ENCODE results near the gene INTS3. TPM values are rescaled to one million over a fixed set of nuclear protein-coding genes. Genes with fewer than 3 reads are reported as not detected.

The INTS3 gene
- total RNA-seq, 1 donor from 2014 or later: 56.7 TPM

DNA sequence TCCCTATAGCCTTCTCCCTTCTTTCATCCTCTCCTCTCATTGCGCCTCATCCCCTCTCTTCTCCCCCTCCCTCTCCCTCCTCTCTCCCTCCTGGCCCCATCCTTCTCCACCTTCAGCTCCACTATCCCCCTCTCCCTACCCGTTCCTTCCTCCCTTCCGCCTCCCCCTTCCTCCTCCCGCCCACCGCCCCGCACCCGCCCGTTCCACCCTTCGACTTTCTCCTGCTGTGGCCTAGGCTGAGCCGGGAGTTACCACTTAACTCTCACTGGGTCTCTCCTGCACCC is 47.8 kb upstream of the INTS3 start:
- no peak for DNase-seq
- Mint-ChIP-seq H3K27ac (ENCODE audit: unreplicated experiment) (no peak overlapping the region), H3K27me3 (ENCODE audit: unreplicated experiment) (peaks cover 29% of the 10 kb centered on the region)

DNA sequence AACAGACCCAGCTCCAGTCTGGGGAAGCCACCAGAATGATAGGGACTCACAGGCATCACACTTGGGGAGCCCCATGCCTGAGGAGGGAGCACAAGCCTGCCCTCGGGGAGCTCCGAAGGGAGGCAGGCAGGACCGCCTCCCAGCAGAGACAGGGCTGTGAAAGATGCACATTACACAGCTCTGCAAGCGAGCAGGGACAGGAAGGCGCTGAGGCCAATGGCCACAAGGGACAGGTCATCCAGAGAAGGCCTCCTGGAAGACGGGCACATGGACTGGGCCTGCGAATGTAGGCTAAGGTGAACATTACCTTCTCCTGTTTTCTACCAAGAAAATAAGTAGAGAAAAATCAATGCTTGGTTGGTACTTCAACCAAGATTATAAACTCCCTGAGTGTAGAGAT is 45.1 kb upstream of the INTS3 start:
- Mint-ChIP-seq H3K27ac (ENCODE audit: unreplicated experiment) (no peak overlapping the region), H3K4me1 (ENCODE audit: low read depth, unreplicated experiment) (peaks cover 7% of the 10 kb centered on the region), H3K4me3 (ENCODE audit: unreplicated experiment) (no peak overlapping the region), H3K36me3 (ENCODE audit: unreplicated experiment) (no peaks in the 10 kb centered on the region), H3K9me3 (ENCODE audit: unreplicated experiment) (peaks cover 5% of the 10 kb centered on the region), H3K27me3 (ENCODE audit: unreplicated experiment) (peaks cover 32% of the 10 kb centered on the region)
- TF ChIP-seq, protein P1, sequence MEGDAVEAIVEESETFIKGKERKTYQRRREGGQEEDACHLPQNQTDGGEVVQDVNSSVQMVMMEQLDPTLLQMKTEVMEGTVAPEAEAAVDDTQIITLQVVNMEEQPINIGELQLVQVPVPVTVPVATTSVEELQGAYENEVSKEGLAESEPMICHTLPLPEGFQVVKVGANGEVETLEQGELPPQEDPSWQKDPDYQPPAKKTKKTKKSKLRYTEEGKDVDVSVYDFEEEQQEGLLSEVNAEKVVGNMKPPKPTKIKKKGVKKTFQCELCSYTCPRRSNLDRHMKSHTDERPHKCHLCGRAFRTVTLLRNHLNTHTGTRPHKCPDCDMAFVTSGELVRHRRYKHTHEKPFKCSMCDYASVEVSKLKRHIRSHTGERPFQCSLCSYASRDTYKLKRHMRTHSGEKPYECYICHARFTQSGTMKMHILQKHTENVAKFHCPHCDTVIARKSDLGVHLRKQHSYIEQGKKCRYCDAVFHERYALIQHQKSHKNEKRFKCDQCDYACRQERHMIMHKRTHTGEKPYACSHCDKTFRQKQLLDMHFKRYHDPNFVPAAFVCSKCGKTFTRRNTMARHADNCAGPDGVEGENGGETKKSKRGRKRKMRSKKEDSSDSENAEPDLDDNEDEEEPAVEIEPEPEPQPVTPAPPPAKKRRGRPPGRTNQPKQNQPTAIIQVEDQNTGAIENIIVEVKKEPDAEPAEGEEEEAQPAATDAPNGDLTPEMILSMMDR (IDR thresholded peaks at IDR 0.05; ENCODE audit: partially characterized antibody, unreplicated experiment): no peak
- DNase-seq: no peak

More for the DNA sequence above, 47.8 kb upstream of the INTS3 start:
- Mint-ChIP-seq H3K9me3 (ENCODE audit: unreplicated experiment) (peaks cover 3% of the 10 kb centered on the region), H3K4me3 (ENCODE audit: unreplicated experiment) (no peak overlapping the region), H3K36me3 (ENCODE audit: unreplicated experiment) (no peaks in the 10 kb centered on the region), H3K4me1 (ENCODE audit: low read depth, unreplicated experiment) (peaks cover 9% of the 10 kb centered on the region)
- TF ChIP-seq, protein P1 (IDR thresholded peaks at IDR 0.05; ENCODE audit: partially characterized antibody, unreplicated experiment): no peak

DNA sequence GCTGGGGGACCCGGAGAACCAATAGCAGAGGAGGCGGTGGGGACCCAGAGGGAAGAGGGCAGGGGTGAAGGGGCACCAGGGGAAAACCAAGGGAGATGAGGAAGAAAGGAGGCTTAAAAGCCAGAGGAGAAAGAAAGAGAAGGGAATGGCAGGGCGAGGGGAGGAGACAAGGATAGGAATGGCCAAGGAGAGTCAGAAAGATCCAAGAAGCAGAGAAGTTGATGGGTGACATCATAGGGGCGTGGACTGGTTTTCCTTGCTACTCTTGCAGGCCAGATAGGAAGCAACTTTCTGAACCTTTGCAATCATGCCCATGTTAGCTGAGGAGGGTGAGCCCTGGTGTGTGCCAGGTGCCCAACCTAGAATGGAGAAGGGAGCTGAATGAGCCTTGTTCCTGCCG is 44.0 kb upstream of the INTS3 start:
- Mint-ChIP-seq H3K27ac (ENCODE audit: unreplicated experiment) (no peak overlapping the region), H3K36me3 (ENCODE audit: unreplicated experiment) (no peaks in the 10 kb centered on the region), H3K4me1 (ENCODE audit: low read depth, unreplicated experiment) (peaks cover 2% of the 10 kb centered on the region), H3K9me3 (ENCODE audit: unreplicated experiment) (peaks cover 2% of the 10 kb centered on the region), H3K4me3 (ENCODE audit: unreplicated experiment) (no peak overlapping the region), H3K27me3 (ENCODE audit: unreplicated experiment) (peaks cover 27% of the 10 kb centered on the region)
- DNase-seq: no peak
- TF ChIP-seq, protein P1 (IDR thresholded peaks at IDR 0.05; ENCODE audit: partially characterized antibody, unreplicated experiment): no peak

DNA sequence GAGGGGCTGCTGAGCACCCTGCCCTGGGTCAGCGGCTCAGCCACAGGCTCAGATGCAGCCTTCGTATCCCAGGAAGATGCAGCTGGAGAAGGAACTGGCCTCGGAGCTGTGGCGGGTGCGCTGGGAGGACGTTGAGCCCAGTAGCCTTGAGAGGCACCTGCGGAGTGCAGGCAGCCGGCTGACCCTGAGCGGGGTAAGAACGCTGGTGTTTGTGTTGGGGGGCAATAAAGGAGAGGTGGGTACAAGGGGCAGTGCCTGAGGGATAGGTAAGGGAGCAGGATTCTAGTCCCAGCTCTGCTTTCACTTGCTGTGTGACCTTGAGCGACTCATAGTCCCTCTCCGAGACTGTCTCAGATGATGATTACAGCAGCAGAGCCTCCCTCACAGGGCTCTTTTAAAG is 43.0 kb upstream of the INTS3 start:
- Mint-ChIP-seq H3K27ac (ENCODE audit: unreplicated experiment) (no peak overlapping the region), H3K27me3 (ENCODE audit: unreplicated experiment) (peaks cover 23% of the 10 kb centered on the region), H3K4me3 (ENCODE audit: unreplicated experiment) (no peak overlapping the region), H3K4me1 (ENCODE audit: low read depth, unreplicated experiment) (peaks cover 2% of the 10 kb centered on the region), H3K9me3 (ENCODE audit: unreplicated experiment) (peaks cover 2% of the 10 kb centered on the region), H3K36me3 (ENCODE audit: unreplicated experiment) (no peaks in the 10 kb centered on the region)
- TF ChIP-seq, protein P1 (IDR thresholded peaks at IDR 0.05; ENCODE audit: partially characterized antibody, unreplicated experiment): no peak
- no peak for DNase-seq

DNA sequence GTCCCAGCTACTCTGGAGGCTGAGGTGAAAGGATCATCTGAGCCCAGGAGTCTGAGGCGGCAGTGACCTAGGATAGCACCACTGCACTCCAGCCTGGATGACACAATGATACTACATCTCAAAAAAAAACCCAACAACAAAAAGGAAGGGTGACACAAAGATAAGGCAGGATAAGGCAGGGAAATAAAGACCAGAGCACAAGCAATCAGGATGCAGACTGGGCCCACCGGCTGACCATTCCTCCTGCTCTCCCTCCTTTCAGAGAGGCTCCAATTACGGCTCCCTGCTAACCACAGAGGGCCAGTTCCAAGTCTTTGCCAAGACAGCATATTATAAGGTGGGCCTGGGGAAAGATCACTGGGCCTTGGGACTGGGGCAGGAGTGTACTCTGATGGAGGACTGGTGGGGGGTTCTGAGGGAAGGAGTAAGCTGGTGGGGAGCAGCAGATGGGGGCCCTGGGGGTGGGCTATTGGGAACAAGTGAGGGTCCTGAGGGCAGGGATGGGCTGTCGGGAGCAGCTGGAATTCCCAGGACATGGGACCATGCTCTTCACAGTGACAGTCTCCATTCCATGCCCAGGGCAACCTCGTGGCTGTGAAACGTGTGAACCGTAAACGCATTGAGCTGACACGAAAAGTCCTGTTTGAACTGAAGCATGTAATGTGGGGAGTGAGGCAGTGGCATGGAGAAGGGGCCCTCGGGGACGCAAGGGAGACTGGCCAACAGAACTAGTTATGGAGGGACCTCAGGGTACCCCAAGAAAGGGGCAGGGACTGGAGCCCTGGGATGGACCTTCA is 42.1 kb upstream of the INTS3 start:
- no peaks in the 10 kb centered on the region for H3K36me3 Mint-ChIP-seq (ENCODE audit: unreplicated experiment)

More for the DNA sequence above, 42.1 kb upstream of the INTS3 start:
- Mint-ChIP-seq H3K27me3 (ENCODE audit: unreplicated experiment) (peaks cover 16% of the 10 kb centered on the region), H3K9me3 (ENCODE audit: unreplicated experiment) (peaks cover 2% of the 10 kb centered on the region), H3K4me1 (ENCODE audit: low read depth, unreplicated experiment) (no peaks in the 10 kb centered on the region), H3K4me3 (ENCODE audit: unreplicated experiment) (no peak overlapping the region), H3K27ac (ENCODE audit: unreplicated experiment) (no peak overlapping the region)
- DNase-seq: no peak
- TF ChIP-seq, protein P1 (IDR thresholded peaks at IDR 0.05; ENCODE audit: partially characterized antibody, unreplicated experiment): no peak
